DMS 273 (cell line): ENCODE data around the gene LRIT3.
"Not testable (repeated sequence)": the region's sequence is repeated elsewhere in the genome, so short reads cannot be mapped to it uniquely, and the experiment has no call there.

Experiments used
- DNase-seq: peaks from one replicate; lab custom pipeline; 2025; ENCODE audit not compliant: unreplicated experiment; lab: John Stamatoyannopoulos, UW

The LRIT3 gene

DNA sequence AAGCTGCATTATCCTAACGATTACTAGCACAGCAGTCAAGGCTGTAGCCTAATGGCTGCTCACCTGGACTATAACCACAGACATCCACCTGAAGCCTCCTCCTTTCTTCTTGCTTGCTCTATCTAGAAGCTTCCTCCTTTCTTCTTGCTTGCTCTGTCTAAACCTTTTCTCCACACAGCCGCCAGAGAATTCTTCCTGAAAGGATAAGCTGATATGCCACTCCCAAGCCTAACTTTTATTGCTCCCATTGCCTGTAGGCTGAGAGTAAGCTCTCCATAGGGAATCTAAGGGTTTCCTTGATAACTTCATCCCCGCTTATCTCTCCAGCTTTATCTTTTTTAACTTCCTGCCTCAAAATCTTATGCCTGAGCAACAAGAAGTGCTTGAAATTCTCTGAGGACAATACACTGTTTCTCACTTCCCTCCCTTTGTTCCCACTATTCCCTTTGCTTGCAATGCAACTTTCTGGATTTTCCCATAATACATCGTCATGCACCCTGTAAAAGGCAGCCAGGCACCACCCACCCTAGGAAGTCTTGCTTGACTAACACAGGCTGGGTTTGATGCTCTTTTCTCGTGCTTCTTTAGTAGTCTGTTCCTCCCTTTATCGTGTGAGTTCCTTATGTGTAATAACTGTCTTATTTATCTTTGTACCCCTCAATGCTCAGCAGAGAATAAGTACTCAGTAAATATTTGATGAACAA lies 1.4 kb upstream of the LRIT3 start:
- DNase-seq, result no peak

- DNase-seq, result no peak
Observed at GRCh38 chr4:109848501-109848900, 594 bp downstream of the LRIT3 start.

GRCh38 chr4:109850601-109851000 lies 2.7 kb downstream of the LRIT3 start:
- DNase-seq, result no peak

- not testable (repeated sequence) for DNase-seq
Observed at GRCh38 chr4:109859426-109860300, 11.8 kb downstream of the LRIT3 start.

GRCh38 chr4:109861271-109861670 lies 13.4 kb downstream of the LRIT3 start:
- no peak for DNase-seq

DNA sequence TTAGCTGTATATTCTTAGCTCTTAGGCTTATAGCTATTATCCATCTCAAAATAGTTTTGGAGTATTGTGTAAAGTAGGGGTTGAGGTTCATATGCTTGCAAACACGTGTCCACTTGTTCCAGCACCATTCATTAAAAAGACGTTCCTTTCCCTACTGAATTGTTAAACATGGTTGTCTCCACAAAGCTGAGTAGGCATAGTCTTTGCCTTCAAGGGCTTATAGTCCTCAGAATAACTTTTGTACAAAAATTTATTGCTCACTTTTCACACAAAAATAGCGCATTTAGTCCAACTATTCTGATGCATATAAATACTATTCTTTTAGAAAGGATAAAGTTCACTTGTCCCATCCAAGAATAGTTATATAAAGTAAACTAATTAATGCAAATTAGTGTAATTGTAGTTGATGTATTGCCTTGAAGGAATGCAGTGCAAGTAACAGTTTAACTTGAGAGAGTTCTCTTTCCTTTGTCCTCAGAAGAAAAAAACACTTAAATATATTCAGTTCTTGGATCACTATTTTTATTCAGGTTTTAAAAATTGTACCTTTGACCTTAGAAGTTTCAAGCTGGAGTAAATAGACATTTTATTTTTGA lies 14.1 kb downstream of the LRIT3 start:
- DNase-seq, result no peak

DNA sequence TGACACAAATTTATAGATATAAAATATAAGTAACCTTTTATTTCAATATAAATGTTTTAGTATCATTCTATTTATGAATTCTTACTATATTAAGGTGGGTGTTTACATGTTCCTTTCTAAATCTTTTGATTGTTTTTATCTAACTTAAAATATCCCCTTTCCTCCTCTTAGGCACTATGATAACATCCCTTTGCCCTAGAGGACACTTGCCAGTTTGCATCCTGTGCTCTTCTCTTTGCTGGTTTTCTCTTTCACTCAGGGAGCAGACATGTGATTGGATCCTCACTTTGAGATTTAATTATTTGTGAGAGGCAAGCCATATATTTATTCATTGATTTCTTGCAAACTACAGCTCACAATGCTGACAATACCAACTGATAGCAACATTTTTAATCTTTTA lies 16.2 kb downstream of the LRIT3 start:
- DNase-seq, result no peak

- no peak for DNase-seq
Observed at GRCh38 chr4:109870061-109870460, 22.2 kb downstream of the LRIT3 start.

GRCh38 chr4:109872065-109872464 lies 24.2 kb downstream of the LRIT3 start:
- DNase-seq, result no peak

GRCh38 chr4:109872950-109873656 lies 25.2 kb downstream of the LRIT3 start:
- DNase-seq, result no peak

DNA sequence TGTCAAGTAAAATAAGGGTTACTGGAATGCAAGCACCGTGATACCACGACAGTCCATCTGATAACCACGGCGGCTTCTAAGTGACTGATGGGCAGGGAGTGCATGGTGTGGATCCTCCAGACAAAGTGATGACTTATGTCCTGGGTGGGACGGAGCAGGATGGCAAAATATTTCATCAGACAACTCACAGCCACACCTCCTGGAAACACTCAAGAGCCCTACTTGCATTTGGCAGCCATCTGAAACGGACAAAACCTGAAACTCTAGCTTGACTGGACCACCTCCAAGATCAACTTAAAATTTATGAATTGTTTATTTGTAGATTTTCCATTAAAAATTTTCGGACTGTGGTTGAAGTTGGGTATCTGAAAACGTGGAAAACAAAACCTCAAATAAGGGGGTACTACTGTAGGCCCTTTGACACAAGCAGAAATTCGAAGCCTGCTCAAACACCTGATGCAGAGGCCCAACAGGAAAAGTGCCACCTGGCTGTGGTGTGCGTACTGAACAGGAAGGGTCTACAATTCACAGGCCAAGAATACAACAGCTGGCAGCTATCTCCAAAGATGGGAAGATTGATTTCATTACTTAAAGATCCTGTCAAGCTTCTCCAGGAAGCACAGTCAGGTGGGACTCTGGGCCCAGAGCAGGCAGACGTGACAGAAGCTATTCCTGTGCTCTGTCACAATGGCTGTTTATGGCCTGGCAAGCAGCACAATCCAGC lies 26.0 kb downstream of the LRIT3 start:
- DNase-seq, result no peak

GRCh38 chr4:109875106-109875505 lies 27.2 kb downstream of the LRIT3 start:
- no peak for DNase-seq

GRCh38 chr4:109875553-109875952 lies 27.6 kb downstream of the LRIT3 start:
- DNase-seq, result not testable (repeated sequence)

DNA sequence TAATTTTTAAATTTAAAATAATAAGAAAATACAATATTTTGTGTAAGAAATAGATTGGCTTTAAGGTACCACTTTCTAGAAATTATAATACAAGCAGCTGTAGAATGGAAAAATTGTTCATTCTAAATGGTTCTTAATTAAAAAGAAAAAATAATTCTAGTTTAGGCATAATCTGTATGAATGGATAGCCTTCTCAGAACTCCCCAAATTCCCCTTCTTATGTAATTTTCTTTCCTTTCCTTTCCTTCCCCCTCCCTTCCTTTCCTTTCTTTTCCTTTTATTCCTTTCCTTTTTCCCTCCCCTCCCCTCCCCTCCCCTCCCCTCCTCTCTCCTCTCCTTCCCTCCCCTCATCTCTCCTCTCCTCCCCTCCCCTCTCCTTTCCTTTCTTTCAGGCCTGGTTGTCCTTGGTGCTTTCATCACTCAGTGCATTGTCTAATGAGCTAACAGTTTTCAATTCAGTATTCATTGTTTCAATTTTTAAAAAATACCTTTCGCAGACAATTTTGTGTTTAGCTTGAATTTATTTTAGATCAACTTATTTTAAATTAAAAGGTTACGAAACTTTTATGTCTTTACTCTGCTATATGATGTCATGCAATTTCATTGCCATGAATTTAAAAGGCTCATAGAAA lies 28.8 kb downstream of the LRIT3 start:
- no peak for DNase-seq

DNA sequence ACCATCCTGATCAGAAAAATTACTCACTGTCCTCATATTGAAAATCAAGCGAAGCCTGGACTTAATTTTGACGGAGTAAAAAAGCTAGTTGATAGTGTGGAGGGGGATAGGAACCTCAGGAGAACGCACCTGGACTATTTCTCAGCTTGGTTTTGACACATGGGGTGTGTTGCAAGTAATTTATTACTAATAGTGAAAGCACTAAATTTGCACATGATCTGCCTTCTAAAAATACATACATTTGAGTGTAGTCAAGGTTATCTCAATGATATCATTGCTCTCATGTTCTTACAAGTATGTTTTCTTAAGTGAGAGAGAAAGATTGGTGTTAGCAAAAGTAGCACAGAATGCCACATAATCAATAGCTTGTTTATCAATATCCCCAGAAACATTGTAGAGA lies 29.5 kb downstream of the LRIT3 start:
- no peak for DNase-seq

DNA sequence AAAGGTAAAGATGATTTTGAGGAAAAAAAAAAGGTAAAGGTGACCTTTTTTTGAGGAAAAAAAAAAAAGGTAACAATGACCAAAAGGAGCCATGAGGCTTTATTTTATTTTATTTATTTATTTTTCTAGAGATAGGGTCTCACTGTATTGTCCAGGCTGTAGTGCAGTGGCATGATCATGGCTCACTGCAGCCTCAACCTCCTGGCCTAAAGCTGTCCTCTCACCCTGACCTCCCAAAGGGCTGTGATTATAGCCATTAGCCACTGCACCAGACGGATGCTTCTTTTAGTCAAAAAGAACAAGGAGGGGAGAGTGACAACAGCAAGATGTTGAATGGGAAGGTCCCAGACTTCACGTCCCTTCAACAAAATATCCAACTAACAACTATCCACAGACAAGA lies 30.4 kb downstream of the LRIT3 start:
- no peak for DNase-seq

- peak; percentile 1 for DNase-seq
Observed at GRCh38 chr4:109879081-109879480, 31.2 kb downstream of the LRIT3 start.

DNA sequence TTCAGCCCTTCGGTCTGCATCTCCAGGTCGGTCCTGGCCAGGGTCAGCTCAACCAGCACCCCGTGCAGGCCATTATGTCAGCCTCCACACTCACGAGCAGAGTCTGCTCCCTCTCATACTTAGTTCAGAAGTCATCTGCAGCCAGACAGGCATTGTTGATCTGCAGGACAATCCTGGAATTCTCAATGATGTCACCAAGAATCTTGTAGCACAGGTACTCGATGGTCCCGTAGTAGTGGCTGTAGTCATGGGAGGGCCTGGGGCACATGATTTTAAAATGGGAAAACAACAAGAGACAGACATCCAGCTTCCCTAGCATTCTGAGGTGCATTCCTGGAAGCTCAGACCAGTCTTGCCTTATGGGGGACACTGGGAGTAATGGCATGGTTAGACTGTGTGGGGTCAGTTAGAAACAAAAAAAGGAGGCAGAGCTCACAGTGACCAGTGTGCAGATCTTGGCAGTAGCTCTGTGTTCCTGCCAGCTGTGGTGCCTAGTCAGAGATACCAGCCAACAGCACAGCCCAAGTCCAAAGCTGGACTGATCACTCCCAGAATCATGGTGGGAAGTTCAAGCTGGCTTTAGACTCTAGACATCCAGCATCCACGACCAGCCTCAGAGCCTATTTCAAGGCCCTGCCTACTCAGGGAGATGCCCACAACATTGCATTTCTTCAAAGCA lies 31.9 kb downstream of the LRIT3 start:
- no peak for DNase-seq

DNA sequence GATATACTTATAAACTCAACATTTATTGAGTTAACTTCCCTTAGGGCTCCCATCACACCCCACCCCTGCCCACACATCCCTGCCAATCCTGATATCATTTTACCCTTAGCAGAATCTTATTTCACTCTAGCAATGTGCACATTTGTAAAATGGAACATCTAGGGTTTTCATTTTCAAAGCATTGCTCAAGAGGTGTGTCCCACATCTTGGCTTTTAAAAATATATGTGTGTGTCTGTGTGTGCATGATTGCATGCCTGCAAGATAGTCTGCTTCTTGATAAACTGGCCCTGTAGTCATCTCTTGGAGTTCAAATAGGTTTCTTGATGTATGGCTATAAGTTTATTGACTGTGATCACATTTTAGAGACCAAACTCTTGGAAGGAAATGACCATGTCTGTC lies 38.4 kb downstream of the LRIT3 start:
- DNase-seq, result no peak

GRCh38 chr4:109887071-109887470 lies 39.2 kb downstream of the LRIT3 start:
- no peak for DNase-seq
